GM23248 (cell line): ENCODE data around the gene PDE3A.

Experiments used
- EZH2 ChIP-seq: fragments of 200-600 bp; sonication (generic); IDR thresholded peaks from 2 replicates; pipeline ENCODE4 v1.6.1; 2018; ENCODE audit warnings: antibody characterized with exemption, mild to moderate bottlenecking; ENCODE audit not compliant: insufficient read depth, poor library complexity, severe bottlenecking
- EZH2phosphoT487 ChIP-seq: fragments of 200-600 bp; sonication (generic); IDR thresholded peaks from 2 replicates; pipeline ENCODE4 v1.6.1; 2018; ENCODE audit warnings: antibody characterized with exemption, moderate library complexity, mild to moderate bottlenecking, low read depth; ENCODE audit not compliant: insufficient read depth

GRCh38 chr12:20628226-20628787, 260.0 kb downstream of the PDE3A start:
- TF ChIP-seq EZH2phosphoT487 (no peak), EZH2 (no peak)
